Testis (tissue), 3 donors: ENCODE data around the gene RPA1. TPM values are rescaled to one million over a fixed set of nuclear protein-coding genes. Genes with fewer than 3 reads are reported as not detected.
"Not testable (repeated sequence)": the region's sequence is repeated elsewhere in the genome, so short reads cannot be mapped to it uniquely, and the experiment has no call there.

Experiments used
- DNase-seq: peaks from one replicate; pipeline ENCODE4 v3.0.0-alpha.2; 2019
- H3K27ac ChIP-seq, 2 donors: fragments of 200-600 bp; sonication (generic); one replicate each; pipeline ENCODE4 v1.5.1; 2019
- H3K27me3 ChIP-seq: fragments of 200-600 bp; sonication (generic); one replicate; pipeline ENCODE4 v1.5.1; 2019
- H3K36me3 ChIP-seq: fragments of 200-600 bp; sonication (generic); one replicate; pipeline ENCODE4 v1.5.1; 2017; ENCODE audit warnings: low read depth; ENCODE audit errors: missing control alignments
- H3K4me1 ChIP-seq: fragments of 200-600 bp; sonication (generic); one replicate; pipeline ENCODE4 v1.5.1; 2019
- H3K4me3 ChIP-seq, 2 donors: fragments of 200-600 bp; sonication (generic); one replicate each; pipeline ENCODE4 v1.5.1; 2017 to 2019
- H3K9me3 ChIP-seq: fragments of 200-600 bp; sonication (generic); one replicate; pipeline ENCODE4 v1.5.1; 2017
- CTCF ChIP-seq, 3 experiments: fragments of 450-650 bp in 2 of 3; fragments of 200-600 bp in 1 of 3; sonication (generic) in 1 of 3; IDR thresholded peaks; one replicate each; pipeline ENCODE4 v1.5.1; 2016 to 2019; ENCODE audit warnings: antibody characterized with exemption in 3 of 3, mild to moderate bottlenecking in 2 of 3, moderate library complexity in 1 of 3
- POLR2A ChIP-seq: fragments of 450-650 bp; IDR thresholded peaks from one replicate; pipeline ENCODE4 v1.6.1; 2017; ENCODE audit warnings: antibody characterized with exemption, mild to moderate bottlenecking, moderate library complexity
- WGBS, 2 donors: methylation state at CpG; one replicate each; pipeline ENCODE4 v1.1.5; 2018; 5-methylcytosine and 5-hydroxymethylcytosine counted together
- intact Hi-C: fragments of 100-400 bp; cut with DNase I; formaldehyde crosslinking; loops from one replicate; pipeline ENCODE4 v1.15.1; 2023; ENCODE audit warnings: low total_unique reads
- polyA plus RNA-seq: library from polyadenylated mRNA; stranded (reverse); fragments of 350-450 nt; fragmentation: Illumina TruSeq; extraction: RNeasy Lipid Tissue Mini Kit (QIAGEN cat#74804); gene quantifications from one replicate; pipeline ENCODE4 v1.2.3, GENCODE V29; 2014; ENCODE audit warnings: low read depth, low replicate concordance; ENCODE audit not compliant: insufficient read depth
- total RNA-seq, 2 donors: library from RNA; depleted of rRNA; stranded (reverse); fragments of >200 nt; gene quantifications; one replicate each; pipeline ENCODE4 v1.2.3, GENCODE V29; 2016

Gene RPA1
- total and polyA plus RNA-seq, 3 donors from 2014 or later, result 31.7 to 52.9 (median 36.4) TPM

DNA sequence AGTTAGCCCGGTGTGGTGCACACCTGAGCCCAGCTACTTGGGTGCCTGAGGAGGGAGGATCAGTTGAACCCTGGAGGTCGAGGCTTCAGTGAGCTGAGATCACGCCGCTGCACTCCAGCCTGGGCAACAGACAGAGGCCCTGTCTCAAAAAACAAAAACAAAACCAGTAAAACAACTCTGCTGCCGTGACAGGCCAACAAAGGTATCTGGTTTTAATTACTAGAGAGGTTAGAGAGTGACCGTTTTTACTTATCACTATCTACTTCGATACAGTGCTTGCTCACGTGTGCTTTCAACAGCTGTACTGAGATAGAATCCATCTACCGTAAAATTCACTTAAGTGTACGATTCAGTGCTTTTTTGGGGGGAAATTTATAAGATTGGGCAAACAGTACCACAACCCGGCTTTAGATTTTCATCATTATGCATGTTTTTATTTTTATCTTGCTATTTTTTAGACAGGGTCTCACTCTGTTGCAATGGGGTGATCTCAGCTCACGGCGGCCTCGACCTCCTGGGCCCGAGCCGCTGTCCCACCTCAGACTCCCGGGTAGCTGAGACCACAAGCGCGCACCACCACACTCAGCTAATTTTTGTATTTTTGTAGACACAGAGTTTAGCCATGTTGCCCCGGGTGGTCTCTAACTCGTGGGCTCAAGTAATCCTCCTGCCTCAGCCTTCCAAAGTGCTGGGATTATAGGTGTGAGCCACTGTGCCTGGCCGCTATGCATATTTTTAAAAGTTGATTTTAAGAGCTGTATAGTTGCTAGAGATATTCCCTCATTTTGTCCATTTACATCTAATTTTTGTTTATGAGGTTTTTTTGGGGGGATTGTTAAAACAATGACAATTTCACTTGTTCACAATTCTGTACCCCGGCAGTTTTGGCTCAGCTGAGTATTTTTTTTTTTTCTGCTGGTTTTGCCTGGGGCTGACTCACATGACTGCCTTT is 37.0 kb upstream of the RPA1 start:
- no peak for DNase-seq
- intact Hi-C loops, result no loop called here

DNA sequence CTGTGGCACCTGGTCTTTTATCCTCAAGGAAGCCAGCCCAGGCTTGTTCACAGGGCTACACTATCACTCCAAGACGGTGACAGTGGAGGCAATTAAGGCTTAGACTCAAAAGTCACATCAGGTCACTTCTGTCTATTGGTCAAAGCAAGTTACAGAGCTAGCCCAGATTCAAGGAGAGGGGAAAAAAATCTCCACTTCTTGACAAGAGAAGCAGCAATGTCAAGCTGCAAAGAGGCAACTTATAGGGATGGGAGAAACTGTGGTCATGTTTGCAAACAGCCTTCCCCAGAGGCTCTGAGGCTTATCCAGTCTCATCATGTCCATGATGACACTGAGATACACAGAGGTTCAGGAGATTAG is 36.4 kb upstream of the RPA1 start:
- H3K27ac ChIP-seq, result no peak overlapping the region
- intact Hi-C loops, result no loop called here
- DNase-seq, result no peak
- H3K4me3 ChIP-seq, result no peak overlapping the region
- no peaks in the 10 kb centered on the region for H3K27me3 ChIP-seq
- WGBS, 2 donors, result 69 to 78% methylated on average over 1 of the region's 1 CpG
- peaks cover 10% of the 10 kb centered on the region for H3K4me1 ChIP-seq
- no peaks in the 10 kb centered on the region for H3K36me3 ChIP-seq
- TF ChIP-seq POLR2A (no peak), CTCF (IDR thresholded peaks at IDR 0.05) (no peak)
- no peaks in the 10 kb centered on the region for H3K9me3 ChIP-seq

More for the DNA sequence above, 37.0 kb upstream of the RPA1 start:
- Histone ChIP-seq H3K36me3 (no peaks in the 10 kb centered on the region), H3K27me3 (no peaks in the 10 kb centered on the region), H3K9me3 (no peaks in the 10 kb centered on the region), H3K4me1 (peaks cover 10% of the 10 kb centered on the region), H3K4me3 (no peak overlapping the region), H3K27ac (no peak overlapping the region)
- 82 to 86% methylated on average over 23 of the region's 23 CpGs for WGBS, 2 donors
- no peak for TF ChIP-seq CTCF (IDR thresholded peaks at IDR 0.05)
- no peak for TF ChIP-seq POLR2A

GRCh38 chr17:1796800-1797199 is 33.0 kb upstream of the RPA1 start:
- TF ChIP-seq POLR2A (no peak), CTCF (IDR thresholded peaks at IDR 0.05) (no peak)
- H3K9me3 ChIP-seq, result no peaks in the 10 kb centered on the region
- WGBS, 2 donors, result 20 to 23% methylated on average over 1 of the region's 1 CpG
- intact Hi-C loops, result no loop called here
- peaks cover 10% of the 10 kb centered on the region for H3K4me1 ChIP-seq
- no peak overlapping the region for H3K4me3 ChIP-seq
- no peak for DNase-seq
- H3K27ac ChIP-seq, result peak overlapping the region; percentile 36 to 44
- H3K27me3 ChIP-seq, result no peaks in the 10 kb centered on the region
- no peaks in the 10 kb centered on the region for H3K36me3 ChIP-seq

- WGBS, 2 donors, result 68 to 87% methylated on average over 3 of the region's 3 CpGs
- intact Hi-C loops, result no loop called here
- Histone ChIP-seq H3K27me3 (no peaks in the 10 kb centered on the region), H3K36me3 (no peaks in the 10 kb centered on the region), H3K27ac (no peak overlapping the region), H3K9me3 (no peaks in the 10 kb centered on the region), H3K4me3 (no peak overlapping the region), H3K4me1 (peaks cover 10% of the 10 kb centered on the region)
- TF ChIP-seq POLR2A (no peak), CTCF (IDR thresholded peaks at IDR 0.05) (no peak)
- no peak for DNase-seq
Observed at GRCh38 chr17:1797323-1797722, 32.5 kb upstream of the RPA1 start.

DNA sequence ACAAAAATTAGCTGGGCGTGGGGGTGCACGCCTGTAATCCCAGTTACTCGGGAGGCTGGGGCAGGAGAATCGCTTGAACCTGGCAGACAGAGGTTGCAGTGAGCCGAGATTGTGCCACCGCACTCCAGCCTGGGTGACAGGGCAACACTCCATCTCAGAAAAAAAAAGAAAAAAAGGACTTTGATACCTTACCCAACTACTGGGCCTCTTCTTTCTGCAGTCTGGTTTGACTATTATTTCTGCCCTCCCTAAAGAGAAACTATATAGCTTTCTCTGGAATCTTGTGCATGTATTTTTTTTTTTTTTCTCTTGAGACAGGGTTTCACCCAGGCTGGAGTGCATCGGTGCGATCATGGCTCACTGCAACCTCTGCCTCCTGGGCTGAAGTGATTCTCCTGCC is 32.0 kb upstream of the RPA1 start:
- H3K4me1 ChIP-seq, intact Hi-C loops, H3K27ac ChIP-seq, H3K27me3 ChIP-seq, H3K36me3 ChIP-seq, DNase-seq, H3K4me3 ChIP-seq, H3K9me3 ChIP-seq: not testable (repeated sequence)
- WGBS, 2 donors, result 95% methylated on average over 8 of the region's 8 CpGs
